CMK (cell line): ENCODE results near the gene UNKL.

ENCODE experiments used
- DNase-seq: peaks from one replicate; pipeline ENCODE4 v3.0.0-alpha.2; 2010; ENCODE audit warnings: low read depth

UNKL gene

DNA sequence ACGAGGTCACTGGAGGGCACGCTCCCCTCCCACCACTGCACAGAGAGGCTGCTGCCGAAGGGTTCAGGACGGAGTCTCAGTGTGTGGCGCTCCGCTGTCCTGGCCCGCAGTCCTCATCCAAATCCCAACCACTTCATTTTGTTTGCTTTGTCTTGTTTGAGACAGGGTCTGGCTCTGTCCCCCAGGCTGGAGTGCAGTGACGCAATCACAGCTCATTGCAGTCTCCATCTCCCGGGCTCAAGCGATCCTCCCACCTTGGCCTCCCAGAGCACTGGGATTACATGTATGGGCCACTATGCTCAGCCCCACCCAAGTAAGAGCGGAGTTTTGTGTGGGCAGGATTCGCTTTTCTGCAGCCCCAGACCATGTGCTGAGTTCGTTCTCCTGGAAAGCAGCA, 12.7 kb downstream of the UNKL start:
- no peak for DNase-seq

DNA sequence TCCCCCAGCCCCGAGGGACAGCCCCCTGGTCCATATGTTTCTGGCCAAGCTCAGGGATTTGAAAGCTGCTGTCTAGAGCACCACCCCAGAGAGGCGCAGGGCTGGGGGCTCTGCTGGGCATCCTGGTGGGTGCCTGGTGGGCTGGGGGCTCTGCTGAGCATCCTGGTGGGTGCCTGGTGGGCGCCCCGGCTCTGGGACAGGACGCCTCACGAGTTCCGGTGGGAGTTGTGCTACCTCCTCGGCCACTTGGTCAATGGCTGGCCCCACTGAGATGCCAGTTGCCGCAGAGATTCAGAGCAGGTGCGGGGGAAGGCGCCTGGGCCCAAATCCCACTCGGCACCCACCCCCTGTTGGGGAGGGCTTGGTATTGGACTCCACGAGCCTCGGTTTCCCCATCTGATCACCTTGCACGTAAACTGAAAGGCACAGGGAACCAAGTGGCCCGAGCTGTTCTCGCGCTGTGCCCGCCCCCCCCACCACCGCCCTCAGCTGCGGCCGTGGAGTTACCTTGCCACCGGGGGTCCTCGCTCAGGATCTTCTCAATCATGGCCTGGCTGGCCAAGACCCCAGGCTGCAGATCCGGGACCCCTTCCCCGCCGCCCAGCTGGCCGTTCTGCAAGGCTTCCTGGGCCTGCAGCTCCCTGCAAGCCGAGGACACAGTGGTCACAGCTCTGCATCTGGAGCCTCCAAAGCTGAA, 13.3 kb downstream of the UNKL start:
- DNase-seq: no peak

- no peak for DNase-seq
These were observed 15.5 kb downstream of the UNKL start for GRCh38 chr16:1398826-1399581.

DNA sequence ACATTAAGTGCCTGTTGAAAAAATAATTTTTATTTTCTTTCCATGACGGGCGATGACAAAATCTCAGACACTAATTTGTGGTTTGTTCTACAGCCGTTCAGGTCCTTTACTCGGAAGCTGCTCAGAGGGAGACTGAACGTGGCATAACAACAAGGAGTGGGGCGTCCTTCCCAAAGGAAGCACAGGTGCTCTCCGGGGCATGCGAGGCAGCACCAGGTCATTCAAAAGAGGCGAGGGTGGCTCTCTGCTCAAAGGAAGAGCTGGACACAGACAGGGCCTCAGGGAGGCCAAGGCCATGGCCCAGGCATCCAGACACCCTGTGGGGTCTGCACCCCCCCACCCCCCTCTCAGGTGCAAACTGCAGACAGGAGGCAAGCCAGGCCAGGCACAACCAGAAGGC, 16.2 kb downstream of the UNKL start:
- no peak for DNase-seq

DNA sequence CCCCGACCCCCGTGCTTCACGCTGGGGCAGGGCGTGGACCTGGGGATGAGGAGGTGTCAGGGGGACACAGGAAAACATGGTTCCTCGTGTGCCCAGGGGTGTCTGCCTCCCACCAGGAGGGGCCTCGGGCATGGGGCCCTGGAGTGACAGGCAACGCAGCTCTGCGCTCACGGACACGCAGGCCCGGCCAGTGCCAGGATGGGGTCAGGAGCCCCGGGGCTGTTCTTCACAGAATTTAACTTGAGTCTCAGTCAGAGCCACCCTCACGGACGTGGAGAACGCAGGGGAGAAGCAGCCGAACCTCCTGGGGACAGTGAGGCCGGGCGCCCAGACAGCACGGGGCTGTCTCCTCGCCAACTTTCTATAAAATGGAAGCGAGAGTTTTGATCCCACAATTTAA, 16.7 kb downstream of the UNKL start:
- no peak for DNase-seq

DNA sequence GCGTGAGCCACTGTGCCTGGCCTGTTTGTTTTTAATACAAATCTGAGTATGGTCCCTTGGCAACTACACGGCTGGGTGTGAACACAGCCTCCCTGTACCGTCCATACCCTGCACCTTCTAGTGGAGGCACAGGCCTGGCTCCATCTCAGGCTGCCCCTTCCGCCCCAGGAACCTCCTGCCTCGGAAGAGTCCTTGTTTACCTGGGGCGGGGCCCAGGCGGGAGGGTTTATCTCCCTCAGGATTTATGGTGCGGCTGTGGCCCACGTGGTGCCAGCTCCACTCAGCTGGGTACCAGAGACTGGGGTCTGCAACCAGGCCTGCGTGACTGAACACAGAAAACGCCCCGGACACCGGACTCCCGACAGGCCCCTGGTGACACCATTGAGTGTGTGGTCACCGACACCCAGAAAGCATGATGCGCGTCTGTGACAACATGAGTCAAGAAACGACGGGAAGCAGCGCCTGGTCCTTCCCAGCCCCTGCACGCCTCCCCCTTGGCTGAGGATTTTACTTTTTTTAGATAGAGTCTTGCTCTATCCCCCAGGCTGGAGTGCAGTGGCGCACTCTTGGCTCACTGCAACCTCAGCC, 19.0 kb downstream of the UNKL start:
- no peak for DNase-seq

GRCh38 chr16:1394367-1394951, 20.0 kb downstream of the UNKL start:
- DNase-seq: no peak

DNA sequence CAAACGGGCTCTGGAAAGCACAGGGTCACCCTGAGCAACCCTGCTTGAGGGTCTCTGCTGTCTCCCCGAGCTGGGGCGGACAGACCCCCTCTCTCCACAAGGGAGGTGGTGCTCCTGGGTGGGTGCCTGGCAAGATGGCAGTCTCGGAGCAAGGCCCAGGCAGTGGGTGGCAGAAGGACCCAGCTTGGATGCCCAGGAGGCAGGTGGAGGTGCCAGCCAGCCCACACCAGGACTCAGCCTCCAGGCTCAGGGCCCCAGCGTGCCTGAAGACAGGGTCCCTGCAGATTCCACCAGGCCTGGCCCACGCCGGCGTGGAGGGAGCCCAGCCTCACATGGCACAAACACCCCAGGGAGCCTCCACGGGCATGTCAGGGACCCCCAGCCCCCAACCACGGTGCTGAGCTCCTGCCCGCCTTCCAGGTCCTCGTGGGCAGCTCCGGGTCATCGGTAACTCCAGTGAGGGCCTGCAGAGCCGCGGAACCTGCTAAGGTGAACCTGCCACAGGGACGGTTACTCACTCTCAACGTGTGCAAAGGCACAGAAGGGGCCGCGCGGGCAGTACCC, 20.8 kb downstream of the UNKL start:
- DNase-seq: no peak

- no peak for DNase-seq
These were observed 21.7 kb downstream of the UNKL start for GRCh38 chr16:1392826-1393225.

DNA sequence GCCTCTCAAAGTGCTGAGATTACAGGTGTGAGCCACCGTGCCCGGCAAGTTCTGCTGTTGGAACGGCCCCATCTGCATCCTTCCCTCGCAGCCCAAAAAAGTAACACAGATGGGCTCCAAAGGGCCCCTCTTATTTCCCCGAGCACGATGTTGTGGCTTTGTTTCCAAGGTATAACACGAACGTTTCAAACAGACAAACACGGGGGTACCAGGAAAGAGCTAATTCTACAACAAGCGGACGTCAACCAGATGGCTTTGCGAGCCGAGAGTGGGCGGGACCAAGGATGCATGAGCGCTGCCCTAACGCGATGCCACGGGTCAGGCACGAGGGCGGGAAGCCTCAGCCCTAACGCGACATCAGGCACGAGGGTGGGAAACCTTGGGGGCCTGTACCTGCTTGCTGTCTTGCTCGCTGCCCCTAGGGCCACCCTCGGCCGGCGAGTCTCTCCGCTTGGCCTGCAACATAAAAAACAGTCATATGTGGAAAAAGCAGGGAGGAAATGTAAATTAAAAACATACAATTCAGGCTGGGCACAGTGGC, 24.2 kb downstream of the UNKL start:
- DNase-seq: no peak

GRCh38 chr16:1389762-1390161, 24.7 kb downstream of the UNKL start:
- no peak for DNase-seq

DNA sequence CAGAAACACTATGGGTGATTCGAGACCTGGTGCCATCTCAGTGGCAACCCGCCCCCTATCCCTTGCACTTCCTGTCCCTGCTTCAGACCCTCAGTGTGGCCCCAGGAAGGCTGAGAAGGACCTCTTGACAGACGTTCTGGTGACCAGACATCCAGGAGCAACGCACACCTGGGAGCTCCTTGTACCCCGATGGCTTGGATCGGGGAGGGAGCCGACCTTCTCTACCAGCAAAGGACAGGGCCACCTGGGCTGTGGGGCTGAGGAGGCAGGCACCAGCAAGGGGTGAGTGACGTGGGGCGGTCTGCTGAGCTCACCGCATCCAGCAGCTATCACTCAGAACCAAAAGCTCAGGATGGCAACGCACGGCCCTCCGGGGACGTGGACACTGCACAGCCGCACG, 27.2 kb downstream of the UNKL start:
- no peak for DNase-seq

GRCh38 chr16:1385232-1385631, 29.3 kb downstream of the UNKL start:
- no peak for DNase-seq

- DNase-seq: no peak
These were observed 30.9 kb downstream of the UNKL start for GRCh38 chr16:1383556-1383955.

- DNase-seq: no peak
These were observed 32.7 kb downstream of the UNKL start for GRCh38 chr16:1381612-1382406.

DNA sequence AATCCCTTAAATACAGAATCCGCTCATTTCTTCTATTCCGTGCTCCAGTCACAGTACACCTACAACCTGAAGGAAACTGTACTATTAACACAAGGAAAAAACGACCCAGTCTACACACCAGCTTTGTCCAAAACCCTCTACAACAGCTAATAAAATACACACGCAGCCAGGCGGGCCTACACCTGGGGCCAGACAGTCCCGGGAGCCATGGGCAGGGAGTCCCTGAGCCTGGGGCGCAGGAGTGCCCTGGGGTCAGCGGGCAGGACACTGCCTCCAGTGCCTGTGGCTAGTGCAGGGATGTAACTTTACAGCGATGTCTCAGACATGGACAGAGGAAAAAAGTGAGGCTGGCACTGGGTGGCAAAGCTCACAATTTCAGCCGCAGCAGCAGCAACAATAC, 34.3 kb downstream of the UNKL start:
- DNase-seq: no peak

DNA sequence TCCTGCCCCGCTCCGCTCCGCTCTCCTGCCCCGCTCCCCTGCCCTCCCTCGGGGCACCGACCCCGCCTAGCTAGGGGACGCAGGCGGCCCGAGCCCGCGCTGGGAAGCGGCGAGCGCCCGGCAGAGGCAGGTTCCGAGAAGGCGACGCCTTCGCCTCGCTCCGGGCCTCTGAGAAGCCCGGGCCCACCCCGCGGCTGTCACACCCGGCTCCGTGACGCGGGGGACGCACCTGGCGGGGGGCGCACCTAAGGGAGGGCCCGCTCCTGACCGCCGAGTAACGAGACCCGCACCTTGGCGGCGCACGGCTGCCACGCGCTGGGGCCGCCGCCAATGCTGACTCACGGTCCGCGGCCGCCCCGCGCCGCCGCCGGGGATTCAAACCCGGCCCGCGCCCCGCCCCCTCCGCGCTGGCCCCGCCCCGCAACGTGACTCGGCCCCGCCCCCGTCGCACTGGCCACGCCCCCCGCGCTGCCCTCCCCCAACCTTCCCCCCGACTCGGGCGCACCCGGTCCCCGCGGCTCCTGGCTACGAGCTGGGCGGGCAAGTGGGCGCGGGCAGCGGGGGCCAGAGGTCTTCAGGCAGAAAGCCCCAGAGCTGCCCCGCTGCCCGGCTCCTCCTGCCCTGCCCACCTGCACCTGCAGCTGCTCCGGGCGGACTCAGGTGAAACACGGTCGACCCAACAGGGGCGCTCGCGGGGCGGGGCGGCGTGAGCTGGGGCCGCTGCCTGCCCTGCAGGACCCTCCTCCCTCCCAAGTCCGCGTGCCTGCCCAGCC, 35.0 kb downstream of the UNKL start:
- no peak for DNase-seq

DNA sequence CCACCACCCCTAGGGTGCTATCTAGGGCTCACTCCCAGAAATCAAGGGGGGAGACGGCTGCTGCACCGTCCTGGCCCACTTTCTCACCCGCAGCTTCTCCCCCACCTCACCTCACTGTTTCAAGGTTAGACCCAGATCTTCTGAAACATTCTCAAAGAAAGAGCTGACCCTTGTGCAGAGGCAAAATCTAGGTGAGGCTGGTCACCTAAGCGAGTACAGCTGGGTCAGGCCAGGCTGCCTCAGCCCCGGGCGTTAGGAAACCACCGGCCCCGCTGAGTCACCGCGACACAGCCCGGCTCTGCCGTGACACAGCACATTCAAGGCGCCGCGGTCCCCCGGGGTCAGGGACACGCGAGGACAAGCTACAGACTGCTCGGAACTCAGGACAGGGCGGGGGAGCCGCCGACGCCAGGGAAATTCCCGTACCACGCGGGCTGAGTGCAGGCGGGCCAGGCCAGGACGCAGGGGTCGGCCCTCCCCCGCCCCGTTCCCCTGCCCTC, 35.6 kb downstream of the UNKL start:
- DNase-seq: no peak

GRCh38 chr16:1378087-1378803, 36.3 kb downstream of the UNKL start:
- no peak for DNase-seq

DNA sequence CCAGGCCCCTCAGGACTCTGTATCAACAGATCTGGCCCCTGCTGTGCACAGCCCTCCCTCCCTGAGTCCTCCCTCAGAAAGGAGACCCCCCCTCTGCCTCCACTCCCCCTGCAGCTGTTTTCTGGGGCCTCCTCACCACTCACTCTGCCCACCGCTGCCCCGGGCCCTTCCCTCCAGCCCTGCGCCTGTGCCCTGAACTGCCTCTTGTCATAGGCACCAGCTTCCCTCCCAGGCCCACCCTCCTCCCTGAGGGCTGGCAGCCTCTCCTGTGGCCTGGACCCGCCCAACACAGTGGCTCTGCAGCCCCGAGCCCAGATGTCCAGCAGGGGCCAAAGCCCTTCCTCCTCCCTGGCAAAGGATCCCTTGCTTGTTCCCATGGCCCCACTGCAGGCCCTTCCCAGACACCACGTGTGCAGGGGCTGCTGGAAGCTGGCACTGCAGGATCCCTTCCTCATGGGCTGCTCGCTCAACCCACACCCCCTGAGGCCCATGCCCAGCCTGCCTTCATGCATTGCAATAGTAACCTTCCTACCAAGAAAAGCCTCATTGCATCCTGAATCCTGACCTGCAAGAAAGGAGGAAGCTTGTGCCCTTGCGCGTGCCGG, 37.0 kb downstream of the UNKL start:
- no peak for DNase-seq
